CD14-positive monocyte (primary cell): ENCODE results near the gene ARMC12. TPM values are rescaled to one million over a fixed set of nuclear protein-coding genes. Genes with fewer than 3 reads are reported as not detected.

Source experiments
- DNase-seq, 3 donors: peaks; one replicate each; pipeline ENCODE4 v3.0.0-alpha.2; 2011 to 2022
- H2AFZ ChIP-seq: 2 replicates; pipeline ENCODE4 v1.6.0; 2012; ENCODE audit warnings: mild to moderate bottlenecking, low read depth, low read length, inconsistent platforms; ENCODE audit not compliant: insufficient read depth, poor library complexity, severe bottlenecking
- H3K27ac ChIP-seq, 2 donors: 1 replicate in 1 of 2; 2 replicates in 1 of 2; pipeline ENCODE4 v1.5.1; 2012 to 2013; ENCODE audit warnings: low read length in 2 of 2, control low read depth in 1 of 2, inconsistent platforms in 1 of 2, low read depth in 1 of 2, mild to moderate bottlenecking in 1 of 2
- H3K27me3 ChIP-seq, 2 donors: one replicate each; pipeline versions ENCODE4 v1.6.0 to v1.6.1; 2011 to 2013; ENCODE audit warnings: low read length in 2 of 2; ENCODE audit not compliant: control insufficient read depth in 2 of 2, insufficient read depth in 2 of 2
- H3K36me3 ChIP-seq, 2 donors: replicated peaks in 1 of 2; 1 replicate in 1 of 2; 2 replicates in 1 of 2; pipeline versions ENCODE4 v1.5.1 to v1.6.1; 2012 to 2013; ENCODE audit warnings: low read length in 2 of 2, control low read depth in 1 of 2, inconsistent platforms in 1 of 2, mild to moderate bottlenecking in 1 of 2; ENCODE audit not compliant: insufficient read depth in 2 of 2, control insufficient read depth in 1 of 2
- H3K4me1 ChIP-seq, 2 donors: 1 replicate in 1 of 2; 2 replicates in 1 of 2; pipeline versions ENCODE4 v1.5.1 to v1.6.1; 2012 to 2013; ENCODE audit warnings: low read length in 2 of 2, control low read depth in 1 of 2, inconsistent platforms in 1 of 2, mild to moderate bottlenecking in 1 of 2, moderate library complexity in 1 of 2; ENCODE audit not compliant: insufficient read depth in 2 of 2, control insufficient read depth in 1 of 2
- H3K4me2 ChIP-seq: replicated peaks from 2 replicates; pipeline ENCODE3; 2012; ENCODE audit warnings: low read length, moderate library complexity, mild to moderate bottlenecking; ENCODE audit not compliant: poor library complexity, severe bottlenecking; ENCODE audit errors: extremely low read depth
- H3K4me3 ChIP-seq, 3 experiments: fragments of 200-600 bp in 1 of 3; sonication (generic) in 1 of 3; replicated peaks in 1 of 3; 1 replicate in 2 of 3; 2 replicates in 1 of 3; pipeline ENCODE4 v1.5.1; 2011 to 2013; ENCODE audit warnings: low read length in 3 of 3, mild to moderate bottlenecking in 3 of 3, control low read depth in 2 of 3, low read depth in 2 of 3, inconsistent platforms in 1 of 3, moderate library complexity in 1 of 3
- H3K79me2 ChIP-seq: 2 replicates; pipeline ENCODE4 v1.6.0; 2012; ENCODE audit warnings: mild to moderate bottlenecking, control low read depth, inconsistent platforms, low read length, moderate library complexity; ENCODE audit not compliant: insufficient read depth
- H3K9ac ChIP-seq: 2 replicates; pipeline ENCODE4 v1.6.0; 2017; ENCODE audit warnings: low read length, mild to moderate bottlenecking; ENCODE audit not compliant: insufficient read depth, poor library complexity, severe bottlenecking
- H3K9me3 ChIP-seq, 2 donors: replicated peaks in 1 of 2; 1 replicate in 1 of 2; 2 replicates in 1 of 2; pipeline versions ENCODE4 v1.5.1 to v1.6.1; 2012 to 2013; ENCODE audit warnings: low read length in 2 of 2, control low read depth in 1 of 2; ENCODE audit not compliant: control insufficient read depth in 1 of 2, insufficient read depth in 1 of 2
- H4K20me1 ChIP-seq: 2 replicates; pipeline ENCODE4 v1.6.0; 2012; ENCODE audit warnings: mild to moderate bottlenecking, low read length, control low read depth, moderate library complexity; ENCODE audit not compliant: insufficient read depth
- H3K27ac Mint-ChIP-seq, 7 donors: one replicate each; pipeline ENCODE4 v1.8.0; 2020; ENCODE audit warnings: mild to moderate bottlenecking in 7 of 7, mixed read lengths in 7 of 7, moderate library complexity in 6 of 7, inconsistent platforms in 2 of 7
- H3K27me3 Mint-ChIP-seq, 3 donors: one replicate each; pipeline ENCODE4 v1.8.0; 2021 to 2022; ENCODE audit warnings: low read depth in 3 of 3, mild to moderate bottlenecking in 3 of 3, mixed read lengths in 3 of 3, moderate library complexity in 3 of 3, inconsistent platforms in 1 of 3
- H3K36me3 Mint-ChIP-seq, 2 donors: one replicate each; pipeline ENCODE4 v1.8.0; 2020; ENCODE audit warnings: mixed read lengths in 2 of 2, inconsistent platforms in 1 of 2, mild to moderate bottlenecking in 1 of 2
- H3K4me1 Mint-ChIP-seq: one replicate; pipeline ENCODE4 v1.8.0; 2020; ENCODE audit warnings: mild to moderate bottlenecking, mixed read lengths
- H3K4me3 Mint-ChIP-seq, 2 donors: one replicate each; pipeline ENCODE4 v1.8.0; 2020; ENCODE audit warnings: mild to moderate bottlenecking in 2 of 2, mixed read lengths in 2 of 2, moderate library complexity in 1 of 2
- H3K9me3 Mint-ChIP-seq, 7 donors: one replicate each; pipeline ENCODE4 v1.8.0; 2020 to 2022; ENCODE audit warnings: mixed read lengths in 7 of 7, mild to moderate bottlenecking in 6 of 7, moderate library complexity in 6 of 7, inconsistent platforms in 2 of 7
- WGBS: methylation state at CpG from one replicate; pipeline ENCODE4 v1.1.5; 2013; ENCODE audit warnings: missing lambda C conversion rate; ENCODE audit not compliant: insufficient coverage; 5-methylcytosine and 5-hydroxymethylcytosine counted together
- intact Hi-C, 2 donors: fragments of 100-400 bp; cut with micrococcal nuclease; formaldehyde crosslinking; loops; one replicate each; pipeline versions ENCODE4 v1.15.0 to v1.15.1; 2023
- polyA plus RNA-seq, 3 donors: library from polyadenylated mRNA; depleted of rRNA in 1 of 3; unstranded in 2 of 3; stranded (reverse) in 1 of 3; fragments of 300-500 nt in 2 of 3; fragments of >200 nt in 1 of 3; fragmentation: Illumina TruSeq in 2 of 3; gene quantifications; 1 replicate in 2 of 3; 2 replicates in 1 of 3; pipeline ENCODE4 v1.2.3, GENCODE V29; 2012 to 2021
- TF ChIP-seq, protein P1 (sequence below): fragments of 200-600 bp; IDR thresholded peaks from one replicate; pipeline ENCODE4 v1.8.0; 2022; ENCODE audit warnings: antibody characterized with exemption, mild to moderate bottlenecking

The ARMC12 gene
- polyA plus RNA-seq, 3 donors: 2.7 TPM; not detected in 2

GRCh38 chr6:35774116-35774794, 37.4 kb downstream of the ARMC12 start:
- Mint-ChIP-seq H3K4me1 (peaks cover 14% of the 10 kb centered on the region), H3K27ac (no peak overlapping the region), H3K4me3 (no peak overlapping the region), H3K27me3 (peaks cover 16 to 20% (median 17%) of the 10 kb centered on the region in 3 donors), H3K9me3 (peaks cover 0 to 2% (median 0%) of the 10 kb centered on the region in 7 donors), H3K36me3 (peaks cover 0 to 3% of the 10 kb centered on the region in 2 donors)
- Histone ChIP-seq H3K27me3 (peaks cover 0 to 17% of the 10 kb centered on the region in 2 donors), H3K4me1 (peaks cover 7 to 9% of the 10 kb centered on the region in 2 donors), H3K4me3 (no peak overlapping the region), H3K4me2 (no peak overlapping the region), H3K36me3 (no peaks in the 10 kb centered on the region), H3K27ac (no peak overlapping the region), H4K20me1 (no peaks in the 10 kb centered on the region), H3K9me3 (no peaks in the 10 kb centered on the region), H2AFZ (no peak overlapping the region), H3K9ac (no peak overlapping the region), H3K79me2 (no peaks in the 10 kb centered on the region)
- 77% methylated on average over 4 of the region's 11 CpGs for WGBS
- intact Hi-C loops: loop anchor here in 1 of 2 donors (10.0 kb wide), 1 partner anchor 181 kb away; no protein-coding TSS in a partner anchor
- TF ChIP-seq, protein P1, sequence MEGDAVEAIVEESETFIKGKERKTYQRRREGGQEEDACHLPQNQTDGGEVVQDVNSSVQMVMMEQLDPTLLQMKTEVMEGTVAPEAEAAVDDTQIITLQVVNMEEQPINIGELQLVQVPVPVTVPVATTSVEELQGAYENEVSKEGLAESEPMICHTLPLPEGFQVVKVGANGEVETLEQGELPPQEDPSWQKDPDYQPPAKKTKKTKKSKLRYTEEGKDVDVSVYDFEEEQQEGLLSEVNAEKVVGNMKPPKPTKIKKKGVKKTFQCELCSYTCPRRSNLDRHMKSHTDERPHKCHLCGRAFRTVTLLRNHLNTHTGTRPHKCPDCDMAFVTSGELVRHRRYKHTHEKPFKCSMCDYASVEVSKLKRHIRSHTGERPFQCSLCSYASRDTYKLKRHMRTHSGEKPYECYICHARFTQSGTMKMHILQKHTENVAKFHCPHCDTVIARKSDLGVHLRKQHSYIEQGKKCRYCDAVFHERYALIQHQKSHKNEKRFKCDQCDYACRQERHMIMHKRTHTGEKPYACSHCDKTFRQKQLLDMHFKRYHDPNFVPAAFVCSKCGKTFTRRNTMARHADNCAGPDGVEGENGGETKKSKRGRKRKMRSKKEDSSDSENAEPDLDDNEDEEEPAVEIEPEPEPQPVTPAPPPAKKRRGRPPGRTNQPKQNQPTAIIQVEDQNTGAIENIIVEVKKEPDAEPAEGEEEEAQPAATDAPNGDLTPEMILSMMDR: no peak
- no peak for DNase-seq

DNA sequence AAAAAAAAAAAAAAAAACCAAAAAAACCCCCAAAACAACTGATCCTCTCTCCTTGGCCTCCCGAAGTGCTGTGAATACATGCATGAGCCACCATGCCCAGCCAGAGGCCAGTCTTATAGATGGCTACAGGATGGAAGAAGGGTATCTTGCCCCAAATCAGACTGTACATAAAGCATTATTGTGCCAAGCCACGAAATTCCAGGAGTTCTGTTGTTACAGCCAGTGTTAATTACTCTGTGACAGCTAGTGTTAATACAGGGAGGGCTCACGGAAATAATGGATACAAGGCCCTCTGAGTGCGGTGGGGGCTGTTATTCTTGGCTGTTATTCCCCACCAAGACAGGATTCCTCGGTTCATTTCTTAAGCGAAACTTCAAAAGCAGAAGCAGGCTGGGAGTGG, 38.2 kb downstream of the ARMC12 start:
- no CpG with 5 or more reads among the region's 6 CpGs for WGBS
- H3K9me3 ChIP-seq: no peaks in the 10 kb centered on the region
- intact Hi-C loops: loop anchor here in 1 of 2 donors (10.0 kb wide), 1 partner anchor 180 kb away; no protein-coding TSS in a partner anchor
- H3K27me3 ChIP-seq: peaks cover 0 to 17% of the 10 kb centered on the region in 2 donors
- no peak overlapping the region for H3K9ac ChIP-seq
- H3K27ac Mint-ChIP-seq: no peak overlapping the region
- TF ChIP-seq, protein P1: no peak
- peaks cover 7 to 9% of the 10 kb centered on the region in 2 donors for H3K4me1 ChIP-seq
- H3K36me3 Mint-ChIP-seq: peaks cover 0 to 3% of the 10 kb centered on the region in 2 donors
- no peak overlapping the region for H3K4me3 Mint-ChIP-seq
- no peak overlapping the region for H3K4me2 ChIP-seq
- no peak overlapping the region for H3K4me3 ChIP-seq
- H3K36me3 ChIP-seq: no peaks in the 10 kb centered on the region
- H3K9me3 Mint-ChIP-seq: peaks cover 0 to 2% (median 0%) of the 10 kb centered on the region in 7 donors
- H3K27ac ChIP-seq: no peak overlapping the region
- no peaks in the 10 kb centered on the region for H3K79me2 ChIP-seq
- no peak overlapping the region for H2AFZ ChIP-seq
- peaks cover 14% of the 10 kb centered on the region for H3K4me1 Mint-ChIP-seq
- no peaks in the 10 kb centered on the region for H4K20me1 ChIP-seq
- H3K27me3 Mint-ChIP-seq: peaks cover 17 to 23% (median 18%) of the 10 kb centered on the region in 3 donors
- no peak for DNase-seq
